Stomach smooth muscle (tissue), 2 donors: Measurements from ENCODE around the gene TBXAS1.

Experiments
- H3K27ac ChIP-seq: one replicate; pipeline ENCODE4 v1.7.0; 2013; ENCODE audit warnings: mild to moderate bottlenecking, low read length, inconsistent platforms
- H3K27me3 ChIP-seq, 2 donors: one replicate each; pipeline ENCODE4 v1.7.0; 2013; ENCODE audit warnings: low read length in 2 of 2; ENCODE audit not compliant: insufficient read depth in 2 of 2, control insufficient read depth in 1 of 2
- H3K36me3 ChIP-seq, 2 donors: one replicate each; pipeline ENCODE4 v1.7.0; 2013; ENCODE audit warnings: low read length in 2 of 2; ENCODE audit not compliant: control insufficient read depth in 2 of 2, insufficient read depth in 2 of 2
- H3K4me1 ChIP-seq: one replicate; pipeline ENCODE4 v1.7.0; 2013; ENCODE audit warnings: low read length; ENCODE audit not compliant: control insufficient read depth, insufficient read depth
- H3K4me3 ChIP-seq, 2 donors: one replicate each; pipeline ENCODE4 v1.7.0; 2013; ENCODE audit warnings: low read length in 2 of 2
- H3K9ac ChIP-seq, 2 donors: one replicate each; pipeline ENCODE4 v1.7.0; 2013; ENCODE audit warnings: low read length in 2 of 2, mild to moderate bottlenecking in 1 of 2
- H3K9me3 ChIP-seq, 2 donors: one replicate each; pipeline ENCODE4 v1.7.0; 2013; ENCODE audit warnings: low read length in 2 of 2; ENCODE audit not compliant: control insufficient read depth in 2 of 2
- donor health status: healthy.
- donor health status: Pancreatic carcinoma.

TBXAS1 gene

DNA sequence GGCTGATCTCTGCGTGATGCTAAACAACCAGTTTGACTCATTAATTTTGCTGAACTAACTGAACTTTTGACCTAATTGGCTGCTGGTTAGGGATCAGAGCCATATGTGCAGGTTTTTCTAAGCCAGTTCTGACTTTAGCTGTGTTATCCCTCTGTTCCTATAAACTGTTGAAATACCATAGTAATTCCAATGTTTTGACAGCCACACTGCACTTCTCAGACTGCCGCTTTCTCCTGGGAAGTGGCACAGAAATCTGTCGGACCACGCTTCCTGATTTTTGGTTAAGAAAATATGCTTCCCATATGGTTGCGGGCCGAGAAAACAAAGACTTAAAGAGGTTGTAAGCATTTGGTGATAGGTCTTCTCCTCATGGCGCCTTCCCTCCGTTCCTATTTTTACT lies 42.3 kb downstream of the TBXAS1 start:
- Histone ChIP-seq H3K9me3 (no peaks in the 10 kb centered on the region), H3K4me1 (no peaks in the 10 kb centered on the region), H3K27ac (no peak overlapping the region), H3K27me3 (no peaks in the 10 kb centered on the region), H3K4me3 (no peak overlapping the region), H3K36me3 (no peaks in the 10 kb centered on the region), H3K9ac (no peak overlapping the region)

DNA sequence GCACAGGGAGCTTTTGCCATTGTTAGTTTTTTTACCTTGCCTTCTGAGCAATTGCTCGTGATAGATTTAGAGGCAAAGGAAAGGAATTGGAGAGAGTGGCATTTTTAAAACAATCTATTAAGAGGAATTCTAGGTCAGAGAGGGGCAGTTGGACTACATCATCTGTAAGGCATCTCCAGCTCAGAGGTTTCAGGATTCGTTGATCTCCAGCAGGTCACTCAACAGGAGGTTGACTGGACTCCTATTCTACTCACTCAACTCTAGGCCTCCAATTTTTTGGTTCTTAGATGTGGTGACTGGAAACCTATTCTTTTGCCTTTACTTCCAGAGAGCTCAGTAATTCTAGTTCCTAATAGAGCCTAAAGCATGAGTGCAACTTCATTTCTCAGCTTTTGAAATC lies 42.8 kb downstream of the TBXAS1 start:
- H3K4me3 ChIP-seq = no peak overlapping the region
- no peaks in the 10 kb centered on the region for H3K36me3 ChIP-seq
- H3K4me1 ChIP-seq = no peaks in the 10 kb centered on the region
- H3K27ac ChIP-seq = no peak overlapping the region
- no peaks in the 10 kb centered on the region for H3K9me3 ChIP-seq
- no peaks in the 10 kb centered on the region for H3K27me3 ChIP-seq
- H3K9ac ChIP-seq = no peak overlapping the region

DNA sequence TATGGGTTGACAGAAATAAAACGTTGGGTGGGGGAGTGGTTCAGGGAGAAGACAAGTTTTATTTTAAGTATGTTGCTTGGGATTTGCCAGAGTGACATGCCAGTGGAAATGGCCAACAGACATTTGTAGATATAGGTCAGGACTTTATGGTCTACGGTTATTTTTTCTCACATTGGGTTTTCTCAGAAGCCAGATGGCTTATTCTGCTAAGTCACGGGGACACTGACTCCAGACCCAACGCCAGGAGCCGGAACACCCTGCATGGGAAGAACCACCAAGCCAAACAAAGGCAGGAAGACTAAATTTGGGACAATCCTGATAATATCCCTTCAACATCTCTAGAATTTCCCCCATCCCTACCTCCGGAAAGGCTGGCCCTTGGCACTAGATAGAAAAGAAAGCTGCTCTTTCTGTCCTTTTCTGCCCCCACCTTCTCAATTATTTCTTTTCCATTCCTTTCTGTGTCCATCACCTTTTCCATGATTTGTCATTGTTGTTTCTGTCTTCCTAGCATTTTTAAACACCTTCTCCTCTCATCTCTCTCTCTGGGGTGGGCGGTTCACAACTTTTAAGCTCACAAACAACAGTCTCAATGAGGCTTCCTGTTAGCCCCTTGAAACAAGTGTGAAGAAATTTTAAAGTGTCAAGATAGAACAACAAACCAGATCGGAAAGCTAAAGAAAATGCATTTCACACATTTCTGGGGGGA lies 44.7 kb downstream of the TBXAS1 start:
- Histone ChIP-seq H3K4me1 (no peaks in the 10 kb centered on the region), H3K9me3 (no peaks in the 10 kb centered on the region), H3K4me3 (no peak overlapping the region), H3K9ac (no peak overlapping the region), H3K27ac (no peak overlapping the region), H3K27me3 (no peaks in the 10 kb centered on the region), H3K36me3 (no peaks in the 10 kb centered on the region)

DNA sequence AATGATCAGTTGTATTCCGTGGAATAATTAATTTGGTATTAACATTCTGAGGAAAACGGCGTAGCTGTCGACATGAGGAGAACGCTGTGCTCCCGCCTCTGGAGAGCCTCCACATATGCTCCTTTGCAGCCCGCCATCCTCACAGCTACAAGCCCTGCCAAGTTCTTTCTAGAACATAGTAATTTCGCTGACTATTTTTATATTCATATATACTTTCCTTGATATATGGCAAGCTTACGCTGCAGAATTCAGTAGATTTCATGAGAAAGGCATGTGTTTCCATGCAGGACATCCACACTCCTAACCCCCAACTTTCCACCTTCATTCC lies 45.2 kb downstream of the TBXAS1 start:
- Histone ChIP-seq H3K9ac (no peak overlapping the region), H3K27ac (no peak overlapping the region), H3K27me3 (no peaks in the 10 kb centered on the region), H3K9me3 (no peaks in the 10 kb centered on the region), H3K4me3 (no peak overlapping the region), H3K4me1 (no peaks in the 10 kb centered on the region), H3K36me3 (no peaks in the 10 kb centered on the region)

DNA sequence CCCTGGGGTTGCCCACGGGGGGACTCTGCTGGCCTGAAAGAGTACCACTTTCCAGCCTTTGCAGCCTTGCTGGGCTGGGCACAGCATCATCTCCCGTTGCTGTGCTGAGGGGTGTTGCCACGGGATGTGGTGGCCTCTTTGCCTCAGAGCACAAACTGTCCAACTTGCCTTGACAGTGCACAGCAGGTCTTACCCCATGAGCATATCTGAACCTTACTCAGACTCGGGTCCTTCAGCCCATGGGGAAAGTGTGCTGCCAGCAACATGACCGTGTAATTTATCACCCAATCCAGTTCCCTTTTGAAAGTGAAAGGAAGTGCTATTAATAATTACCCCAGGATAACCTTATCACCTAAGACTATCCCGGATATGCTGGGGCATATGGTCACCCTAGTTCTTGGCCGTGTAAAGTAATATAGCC lies 46.8 kb downstream of the TBXAS1 start:
- H3K9ac ChIP-seq = no peak overlapping the region
- H3K36me3 ChIP-seq = no peaks in the 10 kb centered on the region
- no peak overlapping the region for H3K4me3 ChIP-seq
- H3K4me1 ChIP-seq = no peaks in the 10 kb centered on the region
- no peak overlapping the region for H3K27ac ChIP-seq
- no peaks in the 10 kb centered on the region for H3K27me3 ChIP-seq
- H3K9me3 ChIP-seq = no peaks in the 10 kb centered on the region

DNA sequence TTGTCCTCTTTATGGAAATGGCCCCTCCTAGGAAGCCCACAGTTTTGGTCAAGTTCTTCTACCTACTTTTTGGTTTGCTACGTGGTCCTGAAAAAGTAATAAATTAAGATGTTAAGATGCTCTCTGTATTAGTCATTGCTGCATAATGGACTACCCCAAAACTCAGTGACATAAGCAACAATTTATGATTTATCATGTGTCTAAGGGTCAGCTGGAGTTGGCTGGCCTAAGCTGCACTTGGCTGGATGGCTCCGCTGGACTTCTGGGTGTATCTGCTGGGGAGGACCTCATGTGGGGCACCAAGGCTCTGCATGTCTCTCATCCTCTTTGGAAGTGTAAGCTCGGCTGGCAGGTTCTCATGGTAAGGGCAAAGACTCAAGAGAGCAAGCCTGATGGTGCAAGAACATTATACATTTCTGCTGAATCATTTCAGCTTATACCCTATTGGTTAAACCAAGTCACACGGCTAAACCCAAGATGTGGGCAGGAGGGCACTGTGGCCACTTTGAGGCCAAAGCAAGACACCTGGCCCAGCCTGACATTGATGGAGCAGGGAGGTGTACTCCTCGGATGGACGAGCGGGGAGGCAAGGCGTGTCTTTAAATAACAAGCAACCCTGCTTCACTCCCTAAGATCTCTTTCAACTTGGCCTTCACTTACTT lies 47.7 kb downstream of the TBXAS1 start:
- Histone ChIP-seq H3K27ac (no peak overlapping the region), H3K4me1 (no peaks in the 10 kb centered on the region), H3K27me3 (no peaks in the 10 kb centered on the region), H3K9ac (no peak overlapping the region), H3K4me3 (no peak overlapping the region), H3K9me3 (no peaks in the 10 kb centered on the region), H3K36me3 (no peaks in the 10 kb centered on the region)

DNA sequence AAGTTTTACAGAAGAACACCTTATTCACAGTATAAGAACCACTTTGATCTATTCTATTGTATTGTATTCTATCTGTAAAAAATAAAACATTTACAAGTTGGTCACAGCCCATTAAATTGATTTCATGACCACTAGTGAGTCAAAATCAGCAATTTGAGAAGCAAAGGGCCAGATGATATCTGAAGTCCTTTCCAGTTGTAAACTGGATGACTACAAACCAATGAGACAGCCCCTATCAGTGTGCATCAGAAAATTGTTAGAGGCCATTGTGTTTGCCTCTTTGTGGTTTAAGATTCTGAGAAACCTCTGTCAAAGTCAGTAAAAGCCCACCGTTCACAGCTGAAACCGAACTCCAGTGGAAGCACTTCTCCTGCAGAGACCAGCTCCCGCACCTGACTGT lies 54.8 kb downstream of the TBXAS1 start:
- H3K36me3 ChIP-seq = no peaks in the 10 kb centered on the region
- H3K4me3 ChIP-seq = no peak overlapping the region
- no peak overlapping the region for H3K9ac ChIP-seq
- H3K9me3 ChIP-seq = no peaks in the 10 kb centered on the region
- H3K4me1 ChIP-seq = no peaks in the 10 kb centered on the region
- H3K27me3 ChIP-seq = no peaks in the 10 kb centered on the region
- no peak overlapping the region for H3K27ac ChIP-seq

DNA sequence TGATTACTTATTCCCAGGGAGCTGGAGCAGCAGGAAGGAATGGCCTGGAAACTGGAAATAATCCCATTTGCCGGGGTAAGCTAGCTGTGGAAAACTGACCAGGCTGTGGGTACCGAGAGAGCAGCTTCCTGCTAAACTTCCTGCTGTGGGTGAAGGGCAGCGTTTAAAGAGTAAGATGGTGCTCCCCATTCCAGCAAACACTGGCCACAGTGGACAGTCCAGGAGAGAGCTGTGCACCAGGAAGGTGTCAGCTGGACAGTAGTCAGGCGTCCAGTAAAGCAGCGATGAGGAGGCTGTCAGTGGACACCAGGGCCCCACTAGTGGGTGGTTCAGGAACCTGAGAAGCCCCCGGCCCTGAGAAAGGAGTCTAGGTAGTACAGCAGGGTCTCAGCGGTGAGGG lies 55.4 kb downstream of the TBXAS1 start:
- Histone ChIP-seq H3K4me1 (no peaks in the 10 kb centered on the region), H3K9me3 (no peaks in the 10 kb centered on the region), H3K36me3 (no peaks in the 10 kb centered on the region), H3K27me3 (no peaks in the 10 kb centered on the region), H3K27ac (no peak overlapping the region), H3K4me3 (no peak overlapping the region), H3K9ac (no peak overlapping the region)

DNA sequence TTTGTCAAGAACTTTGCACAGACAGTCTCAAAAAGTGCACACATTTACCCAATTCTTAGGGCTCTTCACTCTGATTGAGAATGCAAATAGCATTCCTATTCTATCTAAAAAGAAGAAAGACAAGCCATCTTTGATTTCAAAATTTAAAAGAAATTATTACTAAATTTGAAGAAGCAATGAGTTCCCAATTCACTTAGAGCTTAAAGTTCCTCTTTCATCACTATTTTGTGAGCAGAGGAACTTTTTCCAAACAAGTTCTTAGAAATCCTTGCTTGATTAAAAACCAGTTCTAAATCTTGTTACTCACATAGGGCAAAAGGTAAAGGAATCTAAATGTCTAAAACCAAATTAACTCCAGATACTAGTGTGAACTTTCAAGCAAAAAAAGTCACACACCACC lies 56.4 kb downstream of the TBXAS1 start:
- H3K4me1 ChIP-seq = no peaks in the 10 kb centered on the region

DNA sequence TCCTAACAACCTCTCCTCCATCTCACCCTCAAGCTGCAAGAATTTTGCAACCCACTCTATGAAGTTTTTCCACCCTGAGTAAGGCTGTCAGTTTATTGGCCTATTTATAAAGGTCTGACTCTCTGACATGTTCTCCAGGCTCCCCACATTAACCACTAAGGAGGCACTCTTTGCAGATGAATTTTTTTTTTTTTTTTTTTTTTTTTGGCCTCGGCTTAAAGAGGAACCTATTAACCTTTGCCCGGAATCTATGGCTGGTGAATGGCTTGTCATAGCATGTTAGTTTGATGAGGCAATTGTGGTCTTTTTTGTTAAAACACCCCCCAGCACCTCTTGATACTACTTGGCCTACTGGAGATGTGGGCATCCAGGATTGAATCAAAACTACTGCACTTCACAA lies 57.1 kb downstream of the TBXAS1 start:
- Histone ChIP-seq H3K36me3 (no peaks in the 10 kb centered on the region), H3K4me1 (no peaks in the 10 kb centered on the region), H3K9ac (no peak overlapping the region), H3K27ac (no peak overlapping the region), H3K27me3 (no peaks in the 10 kb centered on the region), H3K4me3 (no peak overlapping the region), H3K9me3 (no peaks in the 10 kb centered on the region)

More for the DNA sequence above, 56.4 kb downstream of the TBXAS1 start:
- H3K9me3 ChIP-seq = no peaks in the 10 kb centered on the region
- no peaks in the 10 kb centered on the region for H3K27me3 ChIP-seq
- H3K9ac ChIP-seq = no peak overlapping the region
- no peak overlapping the region for H3K4me3 ChIP-seq
- H3K36me3 ChIP-seq = no peaks in the 10 kb centered on the region
- H3K27ac ChIP-seq = no peak overlapping the region

DNA sequence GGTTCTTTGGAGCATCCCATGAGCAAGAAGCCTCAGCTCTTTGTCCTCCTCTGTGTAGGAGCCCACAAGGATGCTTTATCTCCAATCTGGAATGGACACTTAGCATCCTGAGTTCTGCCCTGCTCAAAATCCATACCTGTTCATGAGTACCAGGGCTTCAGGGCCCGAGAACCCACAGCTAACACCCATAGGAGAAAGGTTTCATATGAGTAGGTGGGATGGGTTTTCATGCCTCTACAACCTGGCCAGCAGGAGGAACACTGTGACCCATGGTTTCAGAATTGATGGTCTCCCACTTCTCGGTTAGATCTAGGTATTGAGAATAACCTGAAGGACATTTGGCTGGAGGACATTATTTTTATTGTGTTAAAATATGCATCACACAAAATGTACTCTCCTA lies 57.8 kb downstream of the TBXAS1 start:
- Histone ChIP-seq H3K36me3 (no peaks in the 10 kb centered on the region), H3K27me3 (no peaks in the 10 kb centered on the region), H3K9ac (no peak overlapping the region), H3K4me3 (no peak overlapping the region), H3K4me1 (no peaks in the 10 kb centered on the region), H3K27ac (no peak overlapping the region), H3K9me3 (no peaks in the 10 kb centered on the region)
